ENCODE data around the gene RRP15.

RRP15 gene

GRCh38 chr1:218364028-218364710 is 79.1 kb downstream of the RRP15 start:
- DNase-seq: no peak

GRCh38 chr1:218365226-218365999 is 80.3 kb downstream of the RRP15 start:
- DNase-seq: no peak

- DNase-seq: no peak
These were observed 81.4 kb downstream of the RRP15 start for GRCh38 chr1:218366322-218367052.

GRCh38 chr1:218367118-218367517 is 82.0 kb downstream of the RRP15 start:
- DNase-seq: no peak

GRCh38 chr1:218368686-218369085 is 83.6 kb downstream of the RRP15 start:
- no peak for DNase-seq

GRCh38 chr1:218369688-218370511 is 84.8 kb downstream of the RRP15 start:
- DNase-seq: no peak

GRCh38 chr1:218371927-218372672 is 87.0 kb downstream of the RRP15 start:
- no peak for DNase-seq

GRCh38 chr1:218374401-218375353 is 89.6 kb downstream of the RRP15 start:
- DNase-seq: no peak

GRCh38 chr1:218376722-218377121 is 91.6 kb downstream of the RRP15 start:
- DNase-seq: no peak

- DNase-seq: no peak
These were observed 92.1 kb downstream of the RRP15 start for GRCh38 chr1:218377143-218377660.

- no peak for DNase-seq
These were observed 95.3 kb downstream of the RRP15 start for GRCh38 chr1:218380125-218380977.

GRCh38 chr1:218382261-218382660 is 97.2 kb downstream of the RRP15 start:
- DNase-seq: no peak

GRCh38 chr1:218383051-218383450 is 98.0 kb downstream of the RRP15 start:
- no peak for DNase-seq

GRCh38 chr1:218383681-218384080 is 98.6 kb downstream of the RRP15 start:
- DNase-seq: no peak

GRCh38 chr1:218384581-218384993 is 99.5 kb downstream of the RRP15 start:
- no peak for DNase-seq
